Measurements from ENCODE around the gene SLC25A15.
A peak's percentile ranks its signal among the peaks of the same experiment; 100 is the strongest.

Gene SLC25A15

DNA sequence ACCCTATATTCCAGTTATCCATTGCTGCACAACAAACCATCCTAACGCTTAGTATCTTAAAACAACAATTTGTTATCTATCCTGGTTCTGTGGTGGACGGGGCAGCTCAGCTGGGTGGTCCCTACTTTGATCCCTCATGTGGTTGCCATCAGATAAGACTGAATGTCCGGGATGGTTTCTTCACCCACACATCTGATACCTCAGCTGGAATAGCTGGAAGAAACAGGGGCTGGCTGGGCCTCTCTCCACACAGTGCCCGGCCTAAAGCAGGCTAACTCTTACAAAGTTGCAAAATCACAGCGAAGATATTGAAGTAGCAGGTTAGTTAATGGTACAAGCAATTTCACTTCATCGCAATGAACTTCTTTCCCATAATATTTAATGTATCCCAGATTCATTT lies 14.7 kb upstream of the SLC25A15 start:
- TF ChIP-seq, protein P1, sequence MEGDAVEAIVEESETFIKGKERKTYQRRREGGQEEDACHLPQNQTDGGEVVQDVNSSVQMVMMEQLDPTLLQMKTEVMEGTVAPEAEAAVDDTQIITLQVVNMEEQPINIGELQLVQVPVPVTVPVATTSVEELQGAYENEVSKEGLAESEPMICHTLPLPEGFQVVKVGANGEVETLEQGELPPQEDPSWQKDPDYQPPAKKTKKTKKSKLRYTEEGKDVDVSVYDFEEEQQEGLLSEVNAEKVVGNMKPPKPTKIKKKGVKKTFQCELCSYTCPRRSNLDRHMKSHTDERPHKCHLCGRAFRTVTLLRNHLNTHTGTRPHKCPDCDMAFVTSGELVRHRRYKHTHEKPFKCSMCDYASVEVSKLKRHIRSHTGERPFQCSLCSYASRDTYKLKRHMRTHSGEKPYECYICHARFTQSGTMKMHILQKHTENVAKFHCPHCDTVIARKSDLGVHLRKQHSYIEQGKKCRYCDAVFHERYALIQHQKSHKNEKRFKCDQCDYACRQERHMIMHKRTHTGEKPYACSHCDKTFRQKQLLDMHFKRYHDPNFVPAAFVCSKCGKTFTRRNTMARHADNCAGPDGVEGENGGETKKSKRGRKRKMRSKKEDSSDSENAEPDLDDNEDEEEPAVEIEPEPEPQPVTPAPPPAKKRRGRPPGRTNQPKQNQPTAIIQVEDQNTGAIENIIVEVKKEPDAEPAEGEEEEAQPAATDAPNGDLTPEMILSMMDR (IDR thresholded peaks at IDR 0.05; ENCODE audit: low read depth, low read length), result no peak
- H3K4me3 ChIP-seq (ENCODE audit: low read depth, low read length), result no peak overlapping the region
- in situ Hi-C loops (cut with HindIII; ENCODE audit: low sequenced_read_pairs), result no loop called here
- DNase-seq (ENCODE audit: low read depth, low spot score), result no peak

DNA sequence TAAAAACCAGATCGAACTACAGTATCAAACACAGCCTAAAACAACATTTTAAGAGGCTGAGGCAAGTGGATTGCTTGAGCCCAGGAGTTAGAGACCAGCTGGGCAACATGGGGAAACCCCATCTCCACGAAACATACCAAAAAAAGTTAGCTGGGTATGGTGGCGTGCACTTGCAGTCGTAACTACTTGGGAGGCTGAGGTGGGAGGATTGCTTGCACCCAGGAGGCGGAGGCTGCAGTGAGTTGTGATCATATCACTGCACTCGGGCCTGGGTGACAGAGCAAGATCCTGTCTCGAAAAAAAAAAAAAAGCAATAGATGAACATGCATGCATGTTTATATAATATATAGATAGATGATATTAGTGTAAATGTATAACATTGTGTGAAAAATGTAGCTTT lies 13.2 kb upstream of the SLC25A15 start:
- in situ Hi-C loops (cut with HindIII; ENCODE audit: low sequenced_read_pairs), result no loop called here
- no peak overlapping the region for H3K4me3 ChIP-seq (ENCODE audit: low read depth, low read length)
- no peak for DNase-seq (ENCODE audit: low read depth, low spot score)
- TF ChIP-seq, protein P1 (IDR thresholded peaks at IDR 0.05; ENCODE audit: low read depth, low read length), result no peak

DNA sequence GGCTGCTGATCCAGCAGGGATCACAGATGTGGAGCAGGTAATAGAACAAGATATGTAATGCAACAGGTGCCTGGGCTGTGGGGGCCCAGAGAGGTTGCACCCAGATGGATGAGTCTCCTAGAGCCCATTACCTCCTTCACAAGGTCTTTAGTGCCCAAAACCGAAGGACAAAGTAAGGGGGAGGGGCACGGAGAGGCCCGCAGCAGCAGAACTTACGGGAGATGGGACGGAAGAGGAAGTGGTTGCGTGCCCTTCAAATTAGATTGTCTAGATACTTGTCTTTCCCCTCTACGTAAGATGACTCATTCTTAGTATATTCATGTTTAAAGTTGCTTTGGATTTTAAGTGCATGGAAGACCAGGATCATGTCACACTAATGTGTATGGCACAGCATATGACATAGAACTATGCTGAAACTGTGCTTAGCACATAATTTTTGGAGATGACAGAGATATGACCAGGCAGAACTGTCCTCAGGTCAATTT lies 12.7 kb upstream of the SLC25A15 start:
- TF ChIP-seq, protein P1 (IDR thresholded peaks at IDR 0.05; ENCODE audit: low read depth, low read length), result no peak
- in situ Hi-C loops (cut with HindIII; ENCODE audit: low sequenced_read_pairs), result no loop called here
- H3K4me3 ChIP-seq (ENCODE audit: low read depth, low read length), result no peak overlapping the region
- DNase-seq (ENCODE audit: low read depth, low spot score), result peak; percentile 40

DNA sequence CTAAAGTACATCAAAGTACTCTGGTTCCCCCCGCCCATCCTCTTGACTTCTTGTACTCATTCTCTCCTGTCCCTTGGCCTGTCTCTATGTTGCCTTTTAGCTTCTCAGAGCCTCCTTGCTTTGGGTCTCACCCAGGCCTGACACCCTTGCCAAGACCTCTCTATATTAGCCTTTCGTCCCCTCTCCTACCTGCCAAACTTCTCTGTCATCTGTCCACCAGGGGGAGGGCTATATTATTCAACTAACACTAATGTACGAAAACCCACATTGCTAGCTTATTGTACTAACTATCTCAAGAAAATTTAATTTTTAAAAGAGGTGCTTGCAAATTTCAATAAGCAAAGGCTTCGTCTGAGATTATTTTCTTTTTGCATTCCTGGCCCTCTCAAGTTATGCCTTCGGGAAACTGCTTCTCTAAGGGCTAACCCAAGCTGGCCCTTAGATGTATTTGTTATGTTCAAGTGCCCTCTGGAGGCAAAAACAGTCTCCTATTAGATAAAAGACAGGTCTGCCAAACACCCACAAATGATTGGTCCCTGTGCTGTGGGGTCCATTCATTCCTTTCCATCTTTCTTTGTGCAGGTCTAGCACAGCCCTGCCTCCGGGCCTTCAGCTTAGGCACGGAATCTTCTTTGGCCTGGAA lies 12.1 kb upstream of the SLC25A15 start:
- peak; percentile 65 for DNase-seq (ENCODE audit: low read depth, low spot score)
- TF ChIP-seq, protein P1 (IDR thresholded peaks at IDR 0.05; ENCODE audit: low read depth, low read length), result peak; percentile 54
- in situ Hi-C loops (cut with HindIII; ENCODE audit: low sequenced_read_pairs), result no loop called here
- H3K4me3 ChIP-seq (ENCODE audit: low read depth, low read length), result no peak overlapping the region

DNA sequence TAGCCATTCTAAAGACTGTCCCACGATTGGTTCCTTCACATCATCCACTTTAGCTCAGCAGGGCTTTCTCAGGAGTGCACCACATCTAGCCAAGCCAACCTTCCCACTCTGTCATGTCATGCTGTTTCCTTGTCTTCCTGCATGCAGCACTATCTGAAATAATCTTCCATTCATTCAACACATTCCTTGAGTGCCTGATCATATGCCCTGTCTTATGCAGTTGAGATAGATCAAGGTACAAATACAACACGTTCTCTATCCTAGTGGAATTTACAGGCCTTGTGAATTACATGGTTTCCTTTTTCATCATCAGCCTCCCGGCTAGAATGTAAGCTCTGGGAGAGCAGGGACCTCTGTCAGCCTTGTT lies 11.6 kb upstream of the SLC25A15 start:
- TF ChIP-seq, protein P1 (IDR thresholded peaks at IDR 0.05; ENCODE audit: low read depth, low read length), result no peak
- no peak for DNase-seq (ENCODE audit: low read depth, low spot score)
- H3K4me3 ChIP-seq (ENCODE audit: low read depth, low read length), result no peak overlapping the region
- in situ Hi-C loops (cut with HindIII; ENCODE audit: low sequenced_read_pairs), result no loop called here

DNA sequence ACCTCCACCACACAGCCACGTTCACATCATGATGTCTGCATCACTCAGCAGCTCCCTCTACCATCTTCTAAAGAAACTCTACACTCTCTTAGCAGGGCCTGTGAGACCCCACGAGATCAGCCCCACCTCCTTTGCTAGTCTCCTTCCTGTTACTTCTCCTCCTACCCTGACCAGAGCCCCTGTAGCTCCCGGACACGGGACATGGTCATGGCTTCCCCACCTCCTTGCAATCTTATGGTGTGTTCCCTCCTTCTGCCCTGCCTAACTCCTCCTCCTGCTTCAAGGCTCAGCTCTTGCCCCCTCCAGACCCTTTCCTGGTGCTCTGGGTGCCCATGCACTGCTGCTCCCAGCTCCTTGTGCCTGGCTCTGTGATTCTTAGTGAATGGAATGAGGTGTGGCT lies 10.4 kb upstream of the SLC25A15 start:
- no peak for DNase-seq (ENCODE audit: low read depth, low spot score)
- in situ Hi-C loops (cut with HindIII; ENCODE audit: low sequenced_read_pairs), result no loop called here
- no peak overlapping the region for H3K4me3 ChIP-seq (ENCODE audit: low read depth, low read length)
- TF ChIP-seq, protein P1 (IDR thresholded peaks at IDR 0.05; ENCODE audit: low read depth, low read length), result no peak

Data from astrocyte of the spinal cord (primary cell).